HS-27A (cell line): ENCODE results near the gene MEGF11.
"Not testable (repeated sequence)": the region's sequence is repeated elsewhere in the genome, so short reads cannot be mapped to it uniquely, and the experiment has no call there.

ENCODE experiments used
- DNase-seq: peaks from one replicate; pipeline ENCODE4 v3.0.0-alpha.2; 2012; ENCODE audit warnings: low read depth, missing footprints

Gene MEGF11

GRCh38 chr15:66027268-66027805 is 226.2 kb downstream of the MEGF11 start:
- peak; percentile 40 for DNase-seq

GRCh38 chr15:66025972-66026371 is 227.6 kb downstream of the MEGF11 start:
- no peak for DNase-seq

GRCh38 chr15:66025015-66025452 is 228.5 kb downstream of the MEGF11 start:
- DNase-seq: no peak

- no peak for DNase-seq
These were observed 229.4 kb downstream of the MEGF11 start for GRCh38 chr15:66024116-66024515.

- no peak for DNase-seq
These were observed 230.1 kb downstream of the MEGF11 start for GRCh38 chr15:66023311-66023972.

GRCh38 chr15:66022163-66022525 is 231.4 kb downstream of the MEGF11 start:
- no peak for DNase-seq

- DNase-seq: no peak
These were observed 231.9 kb downstream of the MEGF11 start for GRCh38 chr15:66021496-66022162.

- no peak for DNase-seq
These were observed 233.6 kb downstream of the MEGF11 start for GRCh38 chr15:66019826-66020398.

GRCh38 chr15:66019368-66019767 is 234.2 kb downstream of the MEGF11 start:
- no peak for DNase-seq

- DNase-seq: no peak
These were observed 235.1 kb downstream of the MEGF11 start for GRCh38 chr15:66018488-66018797.

- DNase-seq: no peak
These were observed 235.6 kb downstream of the MEGF11 start for GRCh38 chr15:66017792-66018487.

- DNase-seq: no peak
These were observed 236.6 kb downstream of the MEGF11 start for GRCh38 chr15:66017000-66017399.

- DNase-seq: no peak
These were observed 237.4 kb downstream of the MEGF11 start for GRCh38 chr15:66016199-66016598.

- no peak for DNase-seq
These were observed 238.8 kb downstream of the MEGF11 start for GRCh38 chr15:66014635-66015182.

GRCh38 chr15:66014022-66014421 is 239.5 kb downstream of the MEGF11 start:
- DNase-seq: no peak

GRCh38 chr15:66008940-66009562 is 244.5 kb downstream of the MEGF11 start:
- no peak for DNase-seq

- no peak for DNase-seq
These were observed 245.8 kb downstream of the MEGF11 start for GRCh38 chr15:66007663-66008262.

- no peak for DNase-seq
These were observed 246.6 kb downstream of the MEGF11 start for GRCh38 chr15:66006986-66007385.

GRCh38 chr15:66004618-66005262 is 248.8 kb downstream of the MEGF11 start:
- no peak for DNase-seq

GRCh38 chr15:66003129-66003528 is 250.4 kb downstream of the MEGF11 start:
- DNase-seq: not testable (repeated sequence)
